ENCODE measurements around the gene SV2B. TPM values are rescaled to one million over a fixed set of nuclear protein-coding genes. Genes with fewer than 3 reads are reported as not detected.

SV2B gene
- total RNA-seq, 1 experiment from 2014 or later, result 0.18 TPM

DNA sequence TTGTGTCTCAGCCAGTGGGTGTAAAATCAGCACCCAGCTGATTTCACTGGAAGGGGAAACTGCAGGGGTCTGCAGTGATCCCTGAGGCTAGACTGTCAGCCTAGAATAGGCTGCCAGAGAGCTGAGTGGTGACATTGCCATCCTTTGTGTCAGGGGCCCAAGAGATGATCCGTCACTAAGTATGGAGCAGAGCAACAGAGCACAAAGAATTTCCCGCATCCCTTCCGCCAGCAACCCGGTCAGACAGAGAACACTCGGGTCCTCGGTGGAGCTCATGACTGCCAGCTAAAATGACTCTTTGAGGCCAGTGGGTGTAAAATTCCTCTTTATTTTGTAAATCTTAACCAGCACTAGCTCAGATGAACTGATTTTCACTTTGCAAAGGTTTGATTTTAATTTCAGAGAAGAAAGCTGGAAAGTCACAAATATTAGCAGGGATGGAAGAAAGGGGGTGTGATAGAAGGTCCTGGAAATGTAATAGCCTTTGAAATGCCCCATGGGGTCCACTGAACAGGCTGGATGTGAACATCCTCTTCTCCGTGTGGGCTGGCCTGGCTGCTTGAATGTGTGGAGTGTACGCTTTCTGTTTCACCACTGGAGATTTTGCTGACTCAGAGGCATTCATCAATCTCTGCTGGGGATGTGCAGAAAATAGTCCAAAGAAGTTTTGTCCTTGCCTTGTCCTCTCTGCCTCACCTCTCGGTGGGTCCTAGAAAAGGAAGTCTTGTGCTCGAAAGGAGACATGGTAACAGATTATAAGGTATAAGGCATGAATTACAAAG is 138.8 kb downstream of the SV2B start:
- in situ Hi-C loops (cut with HindIII; ENCODE audit: low pct_unique_long_range_greater_than_20kb, low sequenced_read_pairs), result no loop called here
- DNase-seq (ENCODE audit: low read depth, low spot score), result no peak

DNA sequence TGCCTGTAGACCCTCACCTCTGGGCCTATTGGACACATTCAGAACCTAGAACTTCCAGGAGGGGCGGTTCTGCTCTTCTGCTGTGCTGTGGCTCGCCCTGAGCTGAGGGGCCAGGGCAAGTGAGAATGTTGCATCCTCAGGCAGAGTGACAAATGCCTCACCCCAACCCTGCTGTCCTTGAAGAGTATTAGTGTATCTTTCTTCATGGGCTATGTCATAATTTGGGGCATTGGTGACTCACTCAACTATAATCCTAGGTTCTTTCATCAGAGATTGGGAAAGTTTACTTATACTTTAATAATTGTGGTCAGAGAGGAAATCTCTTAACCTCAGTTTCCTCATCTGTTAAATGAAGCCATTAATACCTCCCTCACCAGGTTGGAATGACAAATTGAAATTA is 143.8 kb downstream of the SV2B start:
- no peak for DNase-seq (ENCODE audit: low read depth, low spot score)
- in situ Hi-C loops (cut with HindIII; ENCODE audit: low pct_unique_long_range_greater_than_20kb, low sequenced_read_pairs), result no loop called here

DNA sequence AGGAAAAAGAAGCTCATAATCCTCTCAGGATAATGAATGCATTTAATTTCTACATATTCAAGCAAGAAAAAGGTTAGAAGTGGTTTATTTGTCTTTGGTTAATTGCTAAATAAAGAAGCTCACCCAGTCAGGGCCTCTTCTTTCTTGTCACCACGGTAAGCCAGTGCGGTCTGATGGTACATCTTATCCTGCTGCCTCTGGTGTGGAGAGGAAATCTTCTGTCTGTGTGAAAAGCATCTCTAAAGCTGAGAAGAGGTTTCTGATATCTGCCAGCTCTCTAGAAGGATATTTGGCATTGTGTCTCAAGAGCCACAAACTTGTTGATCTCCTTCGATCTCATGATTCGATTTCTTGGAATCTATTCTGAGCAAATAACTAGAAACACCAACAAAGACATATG is 144.9 kb downstream of the SV2B start:
- DNase-seq (ENCODE audit: low read depth, low spot score), result no peak
- in situ Hi-C loops (cut with HindIII; ENCODE audit: low pct_unique_long_range_greater_than_20kb, low sequenced_read_pairs), result no loop called here

DNA sequence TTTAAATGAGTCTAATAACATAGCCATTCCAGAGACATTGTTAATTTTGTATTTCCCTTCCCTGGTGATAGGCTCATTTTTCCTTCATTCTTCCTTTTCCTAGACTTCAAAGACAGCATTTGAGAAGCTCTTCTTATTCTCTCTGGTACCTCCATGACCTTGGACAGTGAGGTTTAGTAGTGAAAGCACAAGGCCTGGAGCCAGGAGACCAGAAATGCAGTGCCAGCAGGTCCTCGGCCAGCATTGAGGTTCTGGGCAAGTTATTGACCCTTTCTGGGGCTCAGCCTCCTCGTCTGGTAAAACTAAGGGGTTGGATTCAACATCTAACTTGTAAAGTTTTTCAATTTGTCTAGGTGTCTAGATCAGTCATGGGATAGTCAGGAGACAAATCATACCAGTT is 146.9 kb downstream of the SV2B start:
- in situ Hi-C loops (cut with HindIII; ENCODE audit: low pct_unique_long_range_greater_than_20kb, low sequenced_read_pairs), result no loop called here
- DNase-seq (ENCODE audit: low read depth, low spot score), result no peak

DNA sequence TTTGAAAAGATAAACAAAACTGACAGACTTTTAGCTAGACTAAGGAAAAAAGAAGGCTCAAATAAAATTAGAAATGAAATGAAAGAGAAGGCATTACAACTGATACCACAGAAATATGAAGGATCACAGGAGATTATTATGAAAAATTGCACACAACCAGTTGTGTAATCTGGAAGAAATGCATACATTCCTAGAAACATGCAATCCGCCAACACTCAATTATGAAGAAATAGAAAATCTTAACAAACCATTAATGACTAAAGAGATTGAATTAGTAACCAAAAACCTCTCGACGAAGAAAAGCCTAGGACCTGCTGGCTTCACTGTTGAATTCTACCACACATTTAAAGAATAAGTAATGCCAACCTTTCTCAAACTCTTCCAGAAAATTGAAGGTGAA is 149.5 kb downstream of the SV2B start:
- no peak for DNase-seq (ENCODE audit: low read depth, low spot score)
- in situ Hi-C loops (cut with HindIII; ENCODE audit: low pct_unique_long_range_greater_than_20kb, low sequenced_read_pairs), result no loop called here

DNA sequence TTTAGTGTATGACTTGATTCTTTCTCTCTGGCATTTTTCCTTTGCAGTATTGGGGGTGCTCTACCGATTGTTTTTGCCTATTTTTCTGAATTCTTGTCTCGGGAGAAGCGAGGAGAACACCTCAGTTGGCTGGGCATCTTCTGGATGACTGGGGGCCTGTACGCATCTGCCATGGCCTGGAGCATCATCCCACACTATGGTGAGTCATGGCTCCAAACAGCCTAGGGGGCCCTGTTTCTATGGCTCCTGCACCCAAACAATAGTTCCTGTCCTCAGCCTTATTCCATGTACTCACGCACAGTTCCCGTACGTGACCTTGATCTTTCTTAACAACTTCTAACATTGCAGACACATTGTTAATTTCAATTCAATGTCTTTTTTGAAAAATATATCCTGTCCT is 152.3 kb downstream of the SV2B start:
- no peak for DNase-seq (ENCODE audit: low read depth, low spot score)
- in situ Hi-C loops (cut with HindIII; ENCODE audit: low pct_unique_long_range_greater_than_20kb, low sequenced_read_pairs), result no loop called here

DNA sequence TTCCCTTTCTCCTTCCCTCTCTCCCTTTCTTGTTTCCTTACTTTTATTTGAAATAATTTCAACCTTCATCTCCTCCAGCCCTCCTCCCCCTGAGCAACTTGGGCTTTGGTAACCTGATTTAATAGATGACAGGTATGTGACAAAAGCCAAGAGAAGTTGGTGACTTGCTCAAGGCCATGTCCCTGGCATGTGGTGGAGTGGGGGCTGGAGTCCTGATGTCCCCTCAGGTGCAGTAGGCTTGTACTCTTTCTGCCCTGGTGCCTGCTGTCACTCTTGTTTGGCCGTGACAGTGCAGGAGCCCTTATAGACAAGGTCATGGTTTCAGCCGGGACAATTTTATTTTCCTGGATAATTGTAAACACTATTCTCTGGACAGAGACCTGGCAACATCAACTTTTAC is 152.7 kb downstream of the SV2B start:
- in situ Hi-C loops (cut with HindIII; ENCODE audit: low pct_unique_long_range_greater_than_20kb, low sequenced_read_pairs), result no loop called here
- no peak for DNase-seq (ENCODE audit: low read depth, low spot score)

DNA sequence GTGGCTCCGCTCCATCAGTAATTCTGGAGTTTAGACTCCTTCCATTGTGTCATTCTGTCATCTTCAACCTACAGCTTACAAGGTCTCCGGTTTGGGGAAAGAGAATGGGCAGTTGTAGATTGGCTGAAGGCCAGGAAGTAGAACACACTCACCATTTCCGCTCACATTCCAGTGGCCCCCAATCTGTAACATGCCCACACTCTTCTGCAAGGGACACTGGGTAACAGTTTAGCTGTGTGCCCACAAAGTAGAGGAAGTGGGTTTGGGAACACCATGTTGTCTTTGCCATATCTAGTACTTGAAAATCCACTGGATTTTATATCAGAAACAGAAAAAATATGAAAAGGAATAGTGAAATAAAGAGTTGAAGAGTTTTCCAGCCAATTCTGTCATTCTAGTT is 153.5 kb downstream of the SV2B start:
- in situ Hi-C loops (cut with HindIII; ENCODE audit: low pct_unique_long_range_greater_than_20kb, low sequenced_read_pairs), result no loop called here
- no peak for DNase-seq (ENCODE audit: low read depth, low spot score)

DNA sequence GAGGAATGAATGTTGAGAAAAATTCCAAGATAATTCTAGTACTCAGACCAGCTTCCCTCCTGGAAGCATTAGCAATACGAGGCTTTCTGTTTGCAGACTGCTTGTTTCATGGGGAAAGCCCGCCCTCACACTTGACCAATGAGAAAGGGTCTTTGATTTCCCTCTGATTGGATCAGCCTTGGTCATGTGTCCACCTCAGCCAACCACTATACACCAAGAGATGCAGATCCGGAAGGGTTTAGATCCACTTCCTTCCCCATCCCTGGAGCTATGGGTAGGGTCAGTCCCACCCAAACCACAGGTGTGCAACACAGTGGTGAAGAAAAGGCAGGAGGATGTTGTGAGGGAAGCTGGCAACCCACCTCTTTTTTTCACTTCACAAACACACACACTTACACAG is 154.7 kb downstream of the SV2B start:
- DNase-seq (ENCODE audit: low read depth, low spot score), result peak; percentile 23
- in situ Hi-C loops (cut with HindIII; ENCODE audit: low pct_unique_long_range_greater_than_20kb, low sequenced_read_pairs), result no loop called here

DNA sequence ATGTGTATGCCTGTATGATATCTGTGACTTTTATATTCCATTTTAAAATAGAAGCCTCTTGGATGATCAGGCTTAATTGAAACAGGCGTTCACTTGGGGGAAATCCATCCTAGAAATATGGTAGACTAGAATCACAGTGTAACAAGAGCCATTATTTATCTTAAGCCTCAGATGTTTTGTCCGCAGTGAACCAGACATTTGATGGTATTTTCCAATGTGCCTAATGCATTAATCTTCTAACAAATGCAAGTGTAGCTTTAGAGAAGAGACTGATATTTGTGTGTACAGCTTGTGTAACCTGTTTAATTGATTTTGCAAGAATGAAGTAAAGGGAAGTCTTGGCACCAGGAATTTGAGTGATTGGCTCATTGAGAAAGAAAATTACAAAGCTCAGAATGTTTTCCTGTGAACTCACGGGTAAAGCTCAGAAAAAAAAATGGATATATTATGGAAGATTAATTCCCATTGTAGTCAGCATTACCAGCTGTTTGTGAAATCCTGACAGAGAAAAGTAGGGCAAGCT is 155.7 kb downstream of the SV2B start:
- DNase-seq (ENCODE audit: low read depth, low spot score), result no peak
- in situ Hi-C loops (cut with HindIII; ENCODE audit: low pct_unique_long_range_greater_than_20kb, low sequenced_read_pairs), result no loop called here

DNA sequence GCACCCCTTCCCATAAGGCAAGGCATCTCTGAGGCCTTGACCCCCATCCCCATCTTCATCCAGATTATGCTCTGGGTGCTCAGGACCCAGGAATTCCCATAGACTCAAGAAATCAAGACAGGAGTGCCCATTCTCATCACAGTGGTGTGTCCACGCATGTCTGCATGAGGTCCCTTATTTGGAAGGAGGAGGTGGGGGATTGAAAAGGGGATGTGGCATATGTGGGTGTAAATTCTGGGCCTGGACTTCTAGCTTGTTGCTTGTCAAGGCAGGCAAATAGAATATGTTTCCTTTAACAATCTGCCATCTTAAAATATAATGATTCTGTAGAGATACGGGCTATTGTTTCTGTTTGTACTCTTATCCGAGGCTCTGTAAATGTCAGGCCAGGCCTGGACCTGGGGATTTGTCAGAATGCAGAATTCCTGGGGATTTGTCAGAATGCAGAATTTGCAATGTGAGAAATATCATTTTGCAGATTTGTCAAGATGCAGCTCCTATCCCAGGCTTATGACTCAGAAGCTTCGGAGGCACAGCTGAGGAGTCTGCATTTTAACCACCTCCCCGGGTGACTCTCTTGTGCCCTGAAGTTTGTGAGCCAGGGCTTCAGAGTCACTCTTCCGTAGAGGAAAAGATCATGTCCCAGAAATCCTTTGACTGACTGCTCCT is 157.8 kb downstream of the SV2B start:
- DNase-seq (ENCODE audit: low read depth, low spot score), result no peak
- in situ Hi-C loops (cut with HindIII; ENCODE audit: low pct_unique_long_range_greater_than_20kb, low sequenced_read_pairs), result no loop called here

DNA sequence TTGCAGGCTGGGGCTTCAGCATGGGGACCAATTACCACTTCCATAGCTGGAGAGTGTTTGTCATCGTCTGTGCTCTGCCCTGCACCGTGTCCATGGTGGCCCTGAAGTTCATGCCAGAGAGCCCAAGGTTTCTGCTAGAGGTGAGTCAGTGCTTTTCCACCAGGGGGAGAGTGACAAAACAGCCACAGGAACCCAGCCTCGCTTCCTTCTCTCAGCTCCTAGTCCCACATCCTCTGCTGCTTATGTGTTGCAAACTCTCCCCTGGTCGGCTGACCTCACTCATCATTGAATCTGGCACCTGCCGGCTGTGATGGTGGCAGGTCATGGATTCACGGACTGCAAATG is 158.3 kb downstream of the SV2B start:
- DNase-seq (ENCODE audit: low read depth, low spot score), result peak; percentile 13
- in situ Hi-C loops (cut with HindIII; ENCODE audit: low pct_unique_long_range_greater_than_20kb, low sequenced_read_pairs), result no loop called here

DNA sequence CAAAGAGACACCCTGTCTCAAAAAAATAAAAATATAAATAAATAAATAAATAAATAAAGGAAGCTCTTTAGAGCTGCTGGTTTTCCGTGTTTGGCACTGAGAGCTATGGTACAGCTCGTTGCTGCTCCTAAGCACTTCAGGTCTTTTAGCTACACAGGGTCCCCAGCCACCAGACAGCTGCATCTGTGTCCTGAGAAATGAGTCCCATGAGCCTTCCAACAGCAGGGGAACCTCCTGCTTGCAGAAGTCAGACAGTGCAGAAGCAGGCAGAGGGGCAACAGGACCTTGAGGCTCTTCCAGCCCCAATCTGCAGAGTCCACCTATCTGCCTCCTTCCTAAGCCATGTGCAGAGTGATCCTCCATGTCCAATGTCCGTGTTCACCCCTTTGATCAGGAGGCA is 159.0 kb downstream of the SV2B start:
- no peak for DNase-seq (ENCODE audit: low read depth, low spot score)
- in situ Hi-C loops (cut with HindIII; ENCODE audit: low pct_unique_long_range_greater_than_20kb, low sequenced_read_pairs), result no loop called here

DNA sequence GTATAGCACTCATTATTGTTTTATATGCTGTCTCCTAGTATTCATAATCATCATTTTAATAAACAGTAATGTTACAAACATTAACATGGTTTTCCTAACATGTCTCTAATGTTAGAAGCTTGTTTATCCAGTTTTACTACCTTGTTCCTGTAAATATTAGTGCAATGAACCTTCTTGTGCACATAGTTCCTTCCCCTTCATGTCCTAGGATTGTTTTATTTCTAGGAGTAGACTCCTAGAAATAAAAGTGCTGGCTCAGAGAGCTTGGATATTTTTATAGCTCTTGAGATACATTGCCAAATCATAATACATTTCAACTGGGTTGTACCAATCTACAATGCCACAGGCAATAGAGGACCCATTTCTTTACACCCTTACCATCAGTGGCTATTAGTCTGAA is 161.3 kb downstream of the SV2B start:
- in situ Hi-C loops (cut with HindIII; ENCODE audit: low pct_unique_long_range_greater_than_20kb, low sequenced_read_pairs), result no loop called here
- DNase-seq (ENCODE audit: low read depth, low spot score), result no peak

DNA sequence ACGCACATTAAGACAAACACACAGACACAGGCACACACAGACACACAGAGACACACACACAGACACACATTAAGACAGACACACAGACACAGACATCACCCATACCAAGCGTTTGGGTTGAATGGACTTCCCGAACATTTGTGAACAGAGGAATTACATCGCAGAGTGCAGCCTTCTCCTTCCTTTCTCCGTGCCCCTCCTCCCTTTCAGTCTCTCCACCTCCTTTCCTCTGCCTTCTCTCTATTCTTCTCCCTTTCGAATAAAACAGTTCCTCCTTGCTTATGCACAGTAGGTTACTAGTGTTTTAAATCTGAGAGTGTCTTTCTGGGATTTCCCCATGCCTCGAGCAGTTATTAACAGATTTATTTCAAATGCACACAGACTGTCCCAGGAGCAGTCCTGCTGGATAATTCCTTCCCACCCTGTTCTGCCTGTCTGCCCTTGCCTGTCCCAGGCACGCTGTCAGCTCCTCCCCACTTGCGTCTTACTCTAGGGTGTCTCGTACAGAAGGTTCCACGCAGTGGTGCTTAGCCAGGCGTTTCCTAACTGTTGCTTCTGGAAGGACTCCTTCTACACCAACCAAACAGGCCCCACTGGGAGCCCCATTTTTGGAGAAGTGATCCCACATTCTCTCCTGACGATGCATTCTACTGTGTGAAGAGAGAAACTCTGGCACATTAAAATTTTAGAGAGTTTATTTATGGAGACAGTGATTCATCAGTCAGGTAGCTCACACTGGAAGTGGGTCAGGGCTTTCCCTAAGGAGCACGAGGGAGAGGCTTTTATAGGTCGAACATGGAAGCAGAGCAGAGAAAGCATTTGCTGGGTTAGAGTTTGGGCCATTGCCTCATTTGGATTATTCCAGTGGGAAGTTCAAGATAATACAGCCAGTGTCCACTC is 163.8 kb downstream of the SV2B start:
- no peak for DNase-seq (ENCODE audit: low read depth, low spot score)
- in situ Hi-C loops (cut with HindIII; ENCODE audit: low pct_unique_long_range_greater_than_20kb, low sequenced_read_pairs), result no loop called here

DNA sequence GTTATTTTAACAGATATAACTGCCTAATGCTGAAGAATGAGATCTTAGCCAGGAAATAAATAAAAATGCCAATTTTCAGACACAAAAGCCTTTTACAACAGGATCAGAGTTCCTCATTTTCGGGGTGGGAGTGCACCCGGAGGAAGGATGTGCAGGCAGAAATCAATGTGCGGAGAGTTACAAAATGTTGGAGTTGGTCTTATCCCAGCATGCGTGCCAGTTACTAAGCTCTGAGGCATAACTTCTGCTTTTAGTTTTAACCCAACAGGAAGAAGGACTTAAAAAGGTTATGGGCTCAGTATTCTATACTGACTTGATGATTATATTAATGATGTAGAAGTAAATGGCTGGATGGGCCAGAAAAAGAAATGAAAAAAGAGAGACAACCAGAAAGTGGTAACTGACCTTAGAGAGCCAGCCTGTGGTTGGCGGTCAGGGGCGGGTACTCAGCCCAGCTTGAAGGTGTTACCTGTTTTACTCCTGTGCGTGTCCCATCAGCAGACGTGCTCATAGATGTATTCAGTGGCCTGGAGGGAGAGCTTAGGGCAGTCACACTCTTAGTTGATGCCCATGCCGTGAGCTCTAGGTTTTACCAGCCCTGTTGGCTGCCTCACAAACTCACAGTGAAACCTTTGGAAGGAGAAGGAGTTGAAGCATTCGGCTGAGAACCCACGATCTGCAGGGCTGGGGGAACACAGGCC is 164.7 kb downstream of the SV2B start:
- in situ Hi-C loops (cut with HindIII; ENCODE audit: low pct_unique_long_range_greater_than_20kb, low sequenced_read_pairs), result no loop called here
- no peak for DNase-seq (ENCODE audit: low read depth, low spot score)

DNA sequence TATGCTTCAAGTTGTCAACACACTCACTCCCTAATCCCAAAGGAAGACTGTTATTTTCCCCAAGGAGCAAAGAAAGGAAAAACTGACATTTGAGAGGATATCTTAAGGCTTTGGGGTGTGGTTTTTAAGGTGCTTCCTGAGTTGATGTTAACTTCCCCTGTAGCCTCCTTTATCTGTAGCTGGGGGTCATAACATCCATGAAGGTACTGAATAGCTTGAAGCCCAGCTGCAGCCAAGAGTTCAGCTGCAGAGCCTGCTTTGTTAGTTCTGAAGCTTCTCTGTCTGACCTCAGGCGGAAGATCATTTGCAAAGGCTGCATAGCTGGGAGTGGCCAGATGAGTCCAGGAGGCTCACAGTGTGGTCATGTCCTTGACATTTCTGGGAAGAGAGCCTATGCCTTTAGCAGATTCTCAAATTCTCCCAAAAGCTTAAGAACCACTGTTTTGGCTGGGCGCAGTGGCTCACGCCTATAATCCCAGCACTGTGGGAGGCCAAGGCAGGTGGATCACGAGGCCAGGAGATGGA is 165.4 kb downstream of the SV2B start:
- in situ Hi-C loops (cut with HindIII; ENCODE audit: low pct_unique_long_range_greater_than_20kb, low sequenced_read_pairs), result no loop called here
- DNase-seq (ENCODE audit: low read depth, low spot score), result no peak

DNA sequence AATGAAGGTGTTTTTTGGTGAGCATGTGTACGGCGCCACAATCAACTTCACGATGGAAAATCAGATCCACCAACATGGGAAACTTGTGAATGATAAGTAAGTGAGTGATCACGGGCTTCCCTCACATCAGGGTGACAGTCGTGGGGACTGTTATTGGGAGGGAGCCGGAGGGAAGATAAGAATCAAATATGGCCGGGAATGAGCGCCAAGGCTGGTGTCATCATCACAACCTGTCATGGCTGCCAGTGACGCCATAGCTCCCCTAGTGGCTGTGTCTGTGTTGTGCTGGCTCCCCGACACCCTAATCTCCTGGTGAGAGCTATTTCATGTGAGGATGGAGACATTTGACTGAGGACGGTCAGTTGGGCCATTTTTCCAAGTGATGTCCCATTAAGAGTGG is 168.5 kb downstream of the SV2B start:
- peak; percentile 38 for DNase-seq (ENCODE audit: low read depth, low spot score)
- in situ Hi-C loops (cut with HindIII; ENCODE audit: low pct_unique_long_range_greater_than_20kb, low sequenced_read_pairs), result no loop called here

Data from SK-MEL-5 (cell line).